ENCODE data around the gene TMEM150A.
A peak's percentile ranks its signal among the peaks of the same experiment; 100 is the strongest.

The TMEM150A gene

DNA sequence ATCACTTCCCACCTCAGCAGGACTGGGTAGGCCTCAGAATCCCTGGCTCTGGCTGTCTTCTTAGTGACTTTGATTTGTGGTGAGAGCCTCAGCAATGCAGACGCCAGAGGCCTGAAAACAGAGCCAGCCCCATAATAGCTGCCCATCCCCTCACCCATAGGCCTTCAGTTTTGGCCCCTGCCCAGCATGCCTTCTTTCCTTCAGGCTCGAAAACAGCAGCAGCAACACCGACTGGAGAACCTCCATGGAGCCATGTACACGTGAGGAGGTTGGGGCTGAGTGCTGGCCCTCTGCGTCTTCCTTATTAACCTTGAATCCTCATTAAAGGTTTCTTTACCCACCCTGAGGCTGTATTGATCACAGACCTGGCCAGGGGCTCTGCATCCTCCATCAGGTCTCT is 5.3 kb downstream of the TMEM150A start:
- H3K4me3 ChIP-seq (IDR thresholded peaks at IDR 0.05; ENCODE audit: insufficient read depth, low read depth, low read length), result no peak overlapping the region
- H3K36me3 ChIP-seq (ENCODE audit: insufficient read depth), result no peaks in the 10 kb centered on the region
- no peak overlapping the region for H3K27ac ChIP-seq
- H2AFZ ChIP-seq (ENCODE audit: low read depth), result no peak overlapping the region
- H4K20me1 ChIP-seq (ENCODE audit: insufficient read depth), result no peaks in the 10 kb centered on the region
- TF ChIP-seq CTCF (conservative IDR thresholded peaks at IDR 0.05; ENCODE audit: low read depth, low read length), result no peak
- H3K79me2 ChIP-seq (ENCODE audit: insufficient read depth, low read depth), result peaks cover 16% of the 10 kb centered on the region; the same call in 1 of the 2 replicates
- peaks cover 26% of the 10 kb centered on the region for H3K4me1 ChIP-seq (ENCODE audit: low read depth, poor library complexity, severe bottlenecking)
- H3K4me2 ChIP-seq, result no peak overlapping the region
- H3K27me3 ChIP-seq (ENCODE audit: insufficient read depth, low read depth), result no peaks in the 10 kb centered on the region
- H3K9ac ChIP-seq, result no peak overlapping the region

DNA sequence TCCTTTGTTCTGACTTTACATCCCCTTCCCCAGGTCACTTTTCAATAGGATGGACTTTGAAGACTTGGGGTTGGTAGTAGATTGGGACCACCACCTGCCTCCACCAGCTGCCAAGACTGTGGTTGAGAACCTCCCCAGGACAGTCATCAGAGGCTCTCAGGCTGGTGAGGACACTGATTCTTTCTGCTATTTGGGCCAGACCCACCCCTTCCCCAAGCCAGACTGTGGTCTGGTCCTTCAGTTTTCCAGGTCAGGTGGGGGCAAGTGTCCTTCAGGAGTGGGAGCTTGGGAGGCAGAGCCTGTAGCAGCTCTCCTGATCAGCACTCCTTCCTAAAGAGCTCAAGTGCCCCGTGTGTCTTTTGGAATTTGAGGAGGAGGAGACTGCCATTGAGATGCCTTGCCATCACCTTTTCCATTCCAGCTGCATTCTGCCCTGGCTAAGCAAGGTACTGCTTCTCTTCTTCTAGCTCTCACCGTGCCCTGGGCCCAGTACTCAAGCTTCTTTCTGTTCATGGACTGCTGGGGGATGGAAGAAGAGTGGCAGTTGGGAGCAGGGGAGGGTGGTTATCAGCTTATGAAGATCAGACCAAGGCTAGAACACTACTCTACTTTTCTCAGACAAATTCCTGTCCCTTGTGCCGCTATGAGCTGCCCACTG is 5.9 kb downstream of the TMEM150A start:
- Histone ChIP-seq H3K36me3 (ENCODE audit: insufficient read depth) (no peaks in the 10 kb centered on the region), H3K27me3 (ENCODE audit: insufficient read depth, low read depth) (no peaks in the 10 kb centered on the region), H3K27ac (no peak overlapping the region), H4K20me1 (ENCODE audit: insufficient read depth) (no peaks in the 10 kb centered on the region), H3K4me3 (IDR thresholded peaks at IDR 0.05; ENCODE audit: insufficient read depth, low read depth, low read length) (peak overlapping the region; percentile 3), H3K4me2 (peak overlapping the region; percentile 96), H2AFZ (ENCODE audit: low read depth) (no peak overlapping the region), H3K4me1 (ENCODE audit: low read depth, poor library complexity, severe bottlenecking) (peaks cover 22% of the 10 kb centered on the region), H3K79me2 (ENCODE audit: insufficient read depth, low read depth) (peaks cover 16% of the 10 kb centered on the region; the same call in 1 of the 2 replicates), H3K9ac (peak overlapping the region; percentile 57; the same call in 1 of the 2 replicates)
- no peak for TF ChIP-seq CTCF (conservative IDR thresholded peaks at IDR 0.05; ENCODE audit: low read depth, low read length)

DNA sequence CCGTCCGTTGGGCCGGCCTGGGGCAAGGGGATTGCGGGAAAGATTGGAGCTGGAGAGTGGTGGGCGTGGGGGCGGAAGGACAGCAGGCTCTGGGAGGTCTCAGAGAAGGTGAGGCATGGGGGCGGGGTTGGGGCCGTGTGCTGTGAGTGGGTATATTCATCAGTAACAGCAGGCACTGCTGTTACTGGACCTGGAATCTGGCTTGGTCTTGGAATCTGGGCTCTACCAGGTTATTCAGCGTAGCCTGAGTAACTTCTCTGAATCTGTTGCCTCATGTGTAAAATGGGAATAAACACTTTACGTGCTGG is 6.5 kb downstream of the TMEM150A start:
- no peak for TF ChIP-seq CTCF (conservative IDR thresholded peaks at IDR 0.05; ENCODE audit: low read depth, low read length)
- Histone ChIP-seq H3K4me1 (ENCODE audit: low read depth, poor library complexity, severe bottlenecking) (peaks cover 21% of the 10 kb centered on the region), H3K27me3 (ENCODE audit: insufficient read depth, low read depth) (no peaks in the 10 kb centered on the region), H4K20me1 (ENCODE audit: insufficient read depth) (no peaks in the 10 kb centered on the region), H3K36me3 (ENCODE audit: insufficient read depth) (no peaks in the 10 kb centered on the region), H3K4me2 (peak overlapping the region; percentile 96), H2AFZ (ENCODE audit: low read depth) (peak overlapping the region; percentile 77), H3K79me2 (ENCODE audit: insufficient read depth, low read depth) (peaks cover 16% of the 10 kb centered on the region; the same call in 1 of the 2 replicates), H3K27ac (no peak overlapping the region), H3K9ac (peak overlapping the region; percentile 57), H3K4me3 (IDR thresholded peaks at IDR 0.05; ENCODE audit: insufficient read depth, low read depth, low read length) (peak overlapping the region; percentile 64)

DNA sequence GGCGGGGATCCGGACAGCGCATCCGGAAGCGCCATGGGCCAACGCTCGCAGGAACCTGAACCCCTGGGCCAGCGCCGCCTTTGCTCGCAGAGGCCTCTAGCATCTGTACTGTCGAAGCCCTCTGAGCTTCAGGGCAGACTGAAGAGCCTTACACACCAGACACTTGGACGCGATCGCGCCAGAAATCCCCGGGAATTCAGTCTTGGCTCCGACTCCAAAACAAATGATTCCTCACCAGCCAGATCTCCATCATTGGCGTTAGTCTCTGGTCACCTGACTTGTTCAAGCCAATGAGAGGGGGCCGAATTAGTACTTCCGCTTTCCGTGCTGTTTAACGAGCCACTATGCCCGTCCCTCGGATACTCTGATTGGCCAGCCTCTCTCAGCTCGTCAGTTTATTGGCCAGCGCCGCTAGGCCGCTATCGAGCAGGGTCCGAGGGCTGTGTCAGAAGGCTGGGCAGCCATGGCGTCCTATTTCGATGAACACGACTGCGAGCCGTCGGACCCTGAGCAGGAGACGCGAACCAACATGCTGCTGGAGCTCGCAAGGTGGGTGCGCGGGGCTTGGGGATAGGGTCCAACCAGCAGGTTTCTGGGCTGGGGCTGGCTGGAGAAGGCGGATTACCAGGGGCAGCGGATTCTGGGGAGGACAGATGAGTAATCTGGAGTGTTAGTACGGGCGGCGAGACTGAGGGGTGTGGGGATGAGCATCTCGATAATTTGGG is 7.0 kb downstream of the TMEM150A start, which contains the start of gene RNF181:
Gene RNF181, plus strand, starts transcription at position 445 of the 725 bp plus-strand sequence. Its CDS starts 19 bp downstream, at position 464.
- Histone ChIP-seq H3K79me2 (ENCODE audit: insufficient read depth, low read depth) (peaks cover 16% of the 10 kb centered on the region; the same call in 1 of the 2 replicates), H3K27me3 (ENCODE audit: insufficient read depth, low read depth) (no peaks in the 10 kb centered on the region), H3K4me3 (IDR thresholded peaks at IDR 0.05; ENCODE audit: insufficient read depth, low read depth, low read length) (peak within 1 kb of the TSS; percentile 65), H3K27ac (peak within 1 kb of the TSS; percentile 28; the same call in 1 of the 2 replicates), H2AFZ (ENCODE audit: low read depth) (peak within 1 kb of the TSS; percentile 77), H3K9ac (peak within 1 kb of the TSS; percentile 57), H4K20me1 (ENCODE audit: insufficient read depth) (no peaks in the 10 kb centered on the region), H3K4me2 (peak within 1 kb of the TSS; percentile 96), H3K4me1 (ENCODE audit: low read depth, poor library complexity, severe bottlenecking) (peaks cover 21% of the 10 kb centered on the region), H3K36me3 (ENCODE audit: insufficient read depth) (no peaks in the 10 kb centered on the region)
- no peak for TF ChIP-seq CTCF (conservative IDR thresholded peaks at IDR 0.05; ENCODE audit: low read depth, low read length)
